SHP77 (cell line): ENCODE results near the gene SYT1.

ENCODE experiments used
- DNase-seq, 2 experiments: peaks; one replicate each; lab custom pipeline; 2025; lab: John Stamatoyannopoulos, UW

SYT1 gene

DNA sequence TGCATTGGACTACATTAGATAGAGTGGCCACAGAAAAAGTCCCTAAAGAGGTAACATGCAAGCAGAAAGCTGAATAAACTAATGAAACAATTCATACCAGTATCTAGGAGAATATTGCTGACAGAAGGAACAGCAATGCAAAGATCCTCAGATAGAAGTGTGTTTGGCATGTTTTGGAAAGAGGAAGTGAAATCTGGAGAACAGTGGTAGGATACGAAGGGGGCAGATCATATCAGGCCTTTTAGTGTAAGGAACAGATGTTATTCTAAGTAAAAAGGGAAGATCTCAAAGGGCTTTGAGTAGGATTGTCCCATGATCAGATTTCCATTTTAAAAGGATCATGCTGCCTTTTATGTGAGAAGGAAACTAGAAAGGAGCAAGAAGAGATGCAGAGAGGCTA lies 483.3 kb downstream of the SYT1 start:
- no peak for DNase-seq

DNA sequence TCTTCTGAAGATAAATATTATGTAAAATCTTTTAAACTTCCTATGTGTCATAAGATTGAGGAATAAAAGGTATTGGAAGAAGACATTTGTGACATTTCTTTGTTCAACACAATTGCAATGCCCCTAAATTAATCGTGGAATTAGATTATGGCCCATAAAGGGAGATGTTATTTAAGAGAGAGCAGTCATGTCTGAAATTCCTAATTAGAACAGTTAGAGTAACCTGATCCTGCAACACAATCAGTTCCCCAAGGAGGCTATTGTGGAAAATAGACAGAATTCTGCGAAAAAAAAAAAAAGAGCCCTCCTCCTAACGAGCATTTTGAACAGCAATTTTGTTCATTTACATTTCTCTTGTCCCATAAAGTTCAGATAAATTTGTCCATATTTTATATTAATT lies 486.7 kb downstream of the SYT1 start:
- no peak for DNase-seq

DNA sequence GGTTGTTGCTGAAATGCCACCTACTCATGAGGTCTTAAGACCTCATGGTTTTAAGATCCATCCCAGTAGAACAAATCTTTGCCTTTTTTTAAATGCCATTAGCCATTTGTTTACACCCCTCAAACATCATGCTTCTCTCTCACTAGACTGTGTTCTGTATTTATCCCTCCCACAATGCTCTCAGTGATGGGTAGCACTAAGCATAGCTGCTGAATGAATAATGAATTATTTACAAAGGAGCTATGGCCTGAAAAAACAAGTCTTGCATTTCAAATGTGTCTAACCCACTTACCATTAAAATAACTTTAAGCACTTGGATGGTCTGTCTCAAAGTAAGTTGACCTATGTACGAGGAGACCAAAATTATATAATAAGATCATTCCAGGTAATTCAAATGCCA lies 491.6 kb downstream of the SYT1 start:
- no peak for DNase-seq

DNA sequence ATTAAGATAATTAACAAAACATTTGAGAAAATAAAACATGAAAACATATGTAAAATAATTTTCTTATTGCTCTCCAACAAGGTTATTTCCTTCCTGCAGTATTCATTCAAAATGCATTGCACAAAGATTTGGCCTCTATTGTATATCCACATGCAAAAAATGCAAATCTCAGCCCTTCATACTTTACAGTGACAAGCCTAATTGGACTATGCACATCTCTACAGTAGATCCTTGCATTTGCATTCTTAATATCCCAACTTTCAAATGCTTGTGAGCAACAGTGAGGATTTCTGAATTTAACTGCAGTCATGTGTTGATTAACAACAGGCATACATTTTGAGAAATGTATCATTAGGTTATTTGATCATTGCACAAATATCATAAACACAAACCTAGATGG lies 492.5 kb downstream of the SYT1 start:
- no peak for DNase-seq

DNA sequence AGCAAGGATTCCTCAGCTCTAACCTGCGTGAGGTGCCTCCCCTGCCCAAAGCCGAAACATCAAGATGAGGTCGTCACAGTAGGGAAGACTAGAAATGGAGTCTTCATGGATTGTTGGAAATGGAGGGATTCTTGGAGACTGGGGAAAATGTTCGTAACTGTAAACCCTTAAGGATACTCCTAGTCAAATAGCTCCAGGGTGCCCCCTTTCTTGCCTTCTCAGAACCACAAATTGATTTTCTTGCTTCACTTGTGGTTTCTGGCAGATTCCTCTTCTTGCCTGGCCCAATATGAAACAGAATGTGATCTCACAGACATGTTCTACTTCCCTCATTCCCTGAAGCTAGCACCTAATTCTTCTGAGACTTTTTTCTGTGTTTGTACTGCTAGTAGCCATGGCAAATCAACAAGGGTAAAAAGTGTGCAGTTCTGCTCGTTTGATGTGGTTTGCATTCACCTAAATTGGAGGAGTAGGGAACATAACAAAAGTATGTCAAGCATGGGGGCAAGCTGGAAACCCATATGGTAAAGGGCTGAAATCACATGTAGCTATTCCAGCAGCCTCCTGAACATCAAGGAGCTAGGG lies 494.2 kb downstream of the SYT1 start:
- no peak for DNase-seq

DNA sequence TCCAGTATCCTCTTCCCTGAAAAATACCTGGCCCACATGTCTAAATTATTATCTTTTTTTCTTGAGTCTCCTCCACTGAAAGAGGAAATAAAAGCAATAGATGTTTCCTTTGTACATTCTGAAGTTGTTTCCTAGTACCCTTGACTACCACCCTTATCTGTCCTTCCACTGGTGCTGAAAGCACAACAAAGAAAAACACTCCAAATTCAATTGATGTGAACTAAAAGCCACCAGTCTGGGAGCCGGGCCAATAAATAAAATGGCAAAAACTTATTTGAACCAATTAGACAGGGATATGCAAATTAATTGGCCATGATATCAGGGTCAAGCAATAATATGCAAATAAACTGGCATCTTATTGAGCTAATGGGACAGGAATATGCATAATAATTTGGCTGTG lies 495.7 kb downstream of the SYT1 start:
- no peak for DNase-seq

DNA sequence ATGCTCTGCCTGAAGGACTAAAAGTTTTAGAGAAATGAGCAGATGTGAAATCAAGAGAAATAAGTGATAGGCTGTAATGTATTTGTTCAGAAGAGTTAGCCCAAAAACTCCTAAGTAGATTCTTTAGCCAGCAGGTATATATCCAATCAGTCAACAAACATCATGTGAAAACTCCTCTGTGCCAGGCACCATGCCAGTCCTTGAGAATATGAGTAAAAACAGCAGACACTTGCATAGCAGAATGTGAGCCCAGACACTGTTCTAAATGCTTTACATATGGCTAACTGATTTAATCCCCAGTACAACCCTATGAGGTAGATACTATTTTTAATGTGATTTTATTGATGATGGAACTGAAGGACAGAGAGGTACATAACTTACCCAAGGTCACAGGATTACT lies 496.4 kb downstream of the SYT1 start:
- DNase-seq, result no peak

DNA sequence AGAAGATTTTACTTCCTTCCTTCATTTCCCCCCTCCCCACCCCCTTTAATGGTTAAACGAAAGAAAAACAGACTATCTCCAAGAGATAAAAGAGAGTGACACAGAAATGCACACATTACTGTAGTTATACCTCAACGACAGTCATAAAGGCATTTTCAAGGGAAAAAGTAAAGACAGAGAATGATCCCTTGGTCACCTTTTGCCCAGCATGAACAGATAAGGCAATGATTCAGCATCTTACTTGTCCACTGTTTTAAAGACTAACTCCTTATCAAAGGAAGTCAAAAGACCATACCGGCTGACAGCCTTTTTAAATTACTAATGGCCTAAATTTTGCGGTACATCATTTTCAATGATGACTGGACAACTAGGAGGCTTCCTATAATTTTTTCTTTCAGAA lies 499.6 kb downstream of the SYT1 start:
- DNase-seq, result no peak

DNA sequence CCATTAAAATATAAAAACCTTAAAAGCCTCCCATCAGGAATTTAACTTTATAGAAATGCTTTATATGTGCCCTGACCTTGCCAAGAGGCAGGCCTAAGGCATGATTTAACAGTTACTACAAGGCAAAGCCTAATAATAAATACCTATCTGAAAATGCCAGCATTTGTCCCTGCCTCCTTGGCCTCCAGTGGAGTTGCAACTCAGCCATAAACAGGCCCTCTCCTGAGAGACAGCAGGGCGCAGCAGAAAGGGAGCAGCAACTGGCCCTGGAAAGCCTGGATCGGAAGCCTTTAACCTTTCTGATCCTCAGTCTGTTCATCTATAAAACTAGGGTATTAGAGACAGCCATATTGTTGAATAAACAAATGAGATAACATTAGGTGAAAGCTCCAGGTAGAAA lies 501.8 kb downstream of the SYT1 start:
- DNase-seq, result no peak

DNA sequence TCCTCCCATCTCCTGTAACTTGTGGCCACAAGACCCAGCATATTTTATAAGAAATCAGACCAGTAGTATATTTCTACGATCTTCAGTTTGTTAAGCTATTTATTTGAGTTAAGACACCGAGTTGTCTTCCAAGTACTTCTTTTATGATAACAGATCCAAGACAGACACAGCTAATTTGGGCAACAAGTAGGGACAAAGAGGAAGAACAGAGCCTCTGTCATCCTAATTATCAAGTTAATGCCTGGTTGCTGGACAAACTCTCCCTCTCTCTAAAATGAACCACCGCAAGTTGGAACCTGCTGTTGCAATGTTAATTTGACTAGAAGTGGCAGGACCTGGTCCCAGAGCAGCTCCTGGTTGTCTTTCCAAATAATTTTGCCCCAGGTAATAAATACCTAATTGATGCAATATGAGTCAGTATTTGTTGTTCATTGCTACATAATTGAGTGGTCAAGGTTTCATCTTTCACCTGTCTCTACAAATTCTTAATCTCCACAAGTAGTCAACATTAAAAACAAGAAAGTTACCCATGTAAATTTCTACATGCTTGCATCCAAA lies 502.5 kb downstream of the SYT1 start:
- no peak for DNase-seq

DNA sequence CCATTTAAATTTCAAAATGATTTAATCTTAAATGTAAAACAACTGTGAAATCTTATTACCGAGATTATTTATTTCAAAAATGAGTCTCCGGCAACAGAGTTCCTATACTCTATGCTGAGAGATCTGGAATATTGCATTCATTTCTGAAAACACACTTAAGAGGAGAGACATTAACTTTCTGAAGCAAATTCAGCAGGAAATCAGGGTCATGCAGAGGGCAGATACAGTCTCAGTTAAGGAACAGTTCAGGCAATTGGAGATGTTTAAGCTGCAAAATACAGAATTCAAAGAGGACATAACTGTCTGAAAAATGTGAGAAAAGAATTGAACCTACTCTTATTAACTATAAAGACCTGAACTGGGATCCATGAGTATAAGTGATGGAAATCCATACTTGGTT lies 505.4 kb downstream of the SYT1 start:
- no peak for DNase-seq

DNA sequence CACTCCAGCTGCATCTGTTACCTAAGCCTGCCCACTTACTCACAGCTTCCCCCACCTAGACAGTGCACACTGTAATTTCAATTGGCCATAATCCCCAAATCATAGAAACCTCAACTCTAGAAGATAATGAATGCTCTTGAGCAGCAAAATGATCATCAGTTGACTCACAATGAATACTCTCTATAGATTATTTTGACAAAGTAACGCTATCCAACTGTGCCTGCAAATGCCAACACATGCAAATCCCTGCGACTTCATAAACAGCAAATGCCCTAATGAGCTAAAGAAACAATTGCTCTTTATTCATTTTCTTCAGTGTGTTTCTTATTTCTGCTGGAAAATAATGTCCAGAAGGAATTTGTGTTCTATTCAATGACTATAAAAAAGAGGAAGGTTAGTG lies 506.7 kb downstream of the SYT1 start:
- no peak for DNase-seq

DNA sequence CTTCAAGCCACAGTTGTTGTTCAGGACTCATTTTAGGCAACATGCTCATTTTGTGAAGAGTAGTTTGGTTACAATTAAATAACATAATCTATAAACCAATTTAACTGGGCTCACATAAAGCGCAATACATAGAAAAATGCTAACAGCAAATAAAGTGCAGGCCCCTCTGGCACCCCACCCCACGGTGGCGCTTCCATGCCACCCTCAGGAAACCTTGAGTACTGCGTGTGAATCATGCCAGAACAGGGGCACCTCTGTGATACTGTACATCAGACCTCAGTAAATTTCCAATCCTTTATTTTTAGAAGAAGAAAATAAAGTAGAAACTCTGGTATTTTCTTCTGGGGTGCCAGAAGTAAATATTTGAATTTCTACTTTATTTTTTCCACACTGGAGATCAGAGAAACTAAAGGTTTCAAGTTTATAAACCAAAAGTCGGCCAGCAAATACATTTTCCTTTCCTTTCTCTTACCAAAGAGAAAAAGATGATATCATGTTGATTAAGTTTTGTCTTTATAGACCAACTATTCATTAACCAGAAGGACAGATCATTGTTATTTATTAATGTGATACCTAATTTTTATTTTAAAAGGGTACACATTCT lies 509.4 kb downstream of the SYT1 start:
- peak in 1 of 2 experiments; percentile 12 for DNase-seq

DNA sequence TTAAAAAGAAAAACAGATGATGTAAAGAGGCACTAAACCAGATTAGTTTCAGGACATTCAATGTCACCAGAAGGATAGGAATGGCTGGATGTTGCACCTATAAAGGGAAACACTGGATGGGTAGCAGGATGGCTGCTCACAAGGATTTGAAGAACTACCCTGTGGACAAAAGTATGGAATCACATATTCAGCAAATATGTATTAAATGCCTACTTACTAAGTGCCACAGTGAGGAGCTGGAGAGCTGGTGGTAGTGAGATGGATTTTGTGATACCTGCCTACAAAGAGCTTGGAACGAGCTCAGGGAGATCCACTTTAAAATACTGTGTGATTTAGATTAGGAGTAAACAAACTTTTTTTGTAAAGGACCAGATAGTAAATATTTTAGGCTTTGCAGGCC lies 510.0 kb downstream of the SYT1 start:
- DNase-seq, result no peak

DNA sequence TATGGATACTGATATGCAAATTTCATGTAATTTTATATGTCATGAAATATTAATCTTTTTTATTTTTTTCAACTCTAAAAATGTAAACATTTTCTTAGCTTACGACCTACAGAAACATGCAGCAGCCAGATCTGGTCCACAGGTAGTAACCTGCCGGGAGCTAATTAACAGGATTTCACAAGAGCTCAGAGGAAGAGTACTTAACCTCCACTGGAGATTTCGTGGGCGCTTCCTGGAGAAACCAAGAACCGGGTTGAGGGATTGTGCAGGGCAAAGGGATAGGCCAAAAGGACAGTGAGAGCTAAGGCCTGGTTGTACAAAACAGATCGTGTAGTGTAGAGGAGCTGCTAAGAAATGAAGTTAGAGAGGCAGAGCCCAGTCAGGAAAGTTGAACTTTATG lies 510.5 kb downstream of the SYT1 start:
- no peak for DNase-seq

DNA sequence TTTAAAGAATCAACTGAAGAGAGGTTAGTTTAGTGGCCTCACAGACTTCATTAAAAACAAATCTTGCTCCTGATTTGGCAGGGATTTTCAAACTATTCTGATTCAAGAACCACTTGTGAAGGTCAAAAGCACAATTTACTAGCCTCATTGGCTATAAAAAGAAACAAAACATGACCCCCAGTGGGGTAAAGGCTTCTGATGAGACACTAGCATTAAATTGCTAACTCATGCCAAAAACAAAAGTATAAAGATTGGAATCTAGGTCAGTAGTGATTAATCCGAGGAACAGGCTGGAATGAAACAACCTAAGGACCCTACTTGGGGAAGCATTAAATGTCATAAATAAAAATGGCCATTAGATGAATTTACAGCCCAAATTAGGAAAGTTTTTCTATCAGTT lies 513.9 kb downstream of the SYT1 start:
- no peak for DNase-seq

DNA sequence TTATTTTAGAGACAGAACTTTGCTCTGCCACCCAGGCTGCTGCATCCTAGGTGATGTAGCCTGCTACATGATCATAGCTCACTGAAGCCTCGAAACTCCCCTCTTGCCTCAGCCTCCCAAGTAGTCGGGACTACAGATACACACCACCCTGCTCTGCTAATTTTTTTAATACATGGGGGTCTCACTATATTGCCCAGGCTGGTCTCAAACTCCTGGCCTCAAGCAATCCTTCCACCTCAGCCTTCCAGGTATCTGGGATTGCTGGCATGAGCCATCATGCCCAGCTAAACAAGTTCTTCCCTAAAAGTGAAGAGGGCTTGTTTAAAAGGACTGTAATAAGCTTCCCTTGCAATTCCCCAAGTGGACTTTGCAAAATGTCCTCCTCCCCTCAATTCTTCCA lies 515.8 kb downstream of the SYT1 start:
- no peak for DNase-seq

DNA sequence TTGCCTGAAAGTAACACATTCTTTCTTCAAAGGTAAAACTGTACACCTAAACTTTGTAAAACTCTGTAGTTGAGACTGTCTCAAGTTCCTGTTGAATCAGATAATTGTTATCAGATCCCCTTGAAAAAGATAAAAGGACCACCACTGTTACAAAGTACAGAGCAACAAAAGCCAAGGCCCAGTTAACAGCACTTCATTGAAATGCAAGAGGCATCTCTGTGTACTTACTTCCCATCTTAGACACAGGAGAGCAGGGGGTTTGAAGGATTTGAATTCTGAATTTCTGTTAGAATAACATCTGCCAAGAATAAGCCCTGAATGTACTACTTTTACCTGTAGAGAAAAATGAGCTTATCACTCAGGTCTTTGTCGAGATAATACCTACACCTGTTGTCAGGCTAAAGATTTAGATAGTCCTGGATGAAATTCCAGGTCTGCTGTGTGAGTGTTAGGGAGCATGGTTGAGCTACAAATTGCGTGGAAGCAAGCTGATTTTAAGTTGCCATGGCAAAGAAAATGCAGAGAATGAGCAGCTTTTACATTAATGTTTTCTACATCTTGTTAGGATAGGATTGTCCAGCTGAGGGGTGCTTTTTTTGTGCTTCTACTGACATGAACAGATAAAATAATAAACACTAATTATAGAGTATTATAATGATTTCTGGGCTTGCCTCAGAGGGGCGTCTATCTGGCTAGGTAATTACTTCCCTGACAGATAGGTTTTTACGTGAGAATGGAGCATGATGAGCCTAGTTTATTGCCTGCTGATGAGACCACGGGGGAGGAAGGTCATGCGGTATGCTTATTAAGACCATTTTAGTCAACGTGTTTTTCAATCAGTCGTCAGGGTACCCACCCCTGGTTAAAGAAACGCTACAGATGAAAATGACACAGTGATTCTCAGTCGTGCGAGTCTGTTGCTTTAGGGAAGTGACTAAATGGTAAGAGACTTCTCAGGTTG lies 517.0 kb downstream of the SYT1 start:
- DNase-seq, result no peak

DNA sequence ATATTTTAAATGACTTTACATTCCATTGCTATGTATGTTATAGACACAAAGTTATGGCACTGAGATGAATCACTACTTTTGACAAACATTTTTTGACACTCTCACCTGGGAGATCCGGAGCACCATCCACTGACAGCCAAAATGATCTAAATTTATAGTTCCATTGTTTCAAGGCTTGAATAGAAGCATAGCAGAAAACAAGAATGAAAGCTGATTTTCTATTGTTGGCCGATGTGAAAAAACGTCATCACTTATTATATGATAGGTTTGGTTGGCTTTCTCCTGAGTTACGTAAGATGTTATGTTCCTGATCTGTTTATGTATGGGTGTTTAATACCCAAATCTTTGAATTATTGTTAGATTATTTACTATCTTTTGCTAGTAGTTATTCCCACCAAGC lies 520.0 kb downstream of the SYT1 start:
- no peak for DNase-seq

DNA sequence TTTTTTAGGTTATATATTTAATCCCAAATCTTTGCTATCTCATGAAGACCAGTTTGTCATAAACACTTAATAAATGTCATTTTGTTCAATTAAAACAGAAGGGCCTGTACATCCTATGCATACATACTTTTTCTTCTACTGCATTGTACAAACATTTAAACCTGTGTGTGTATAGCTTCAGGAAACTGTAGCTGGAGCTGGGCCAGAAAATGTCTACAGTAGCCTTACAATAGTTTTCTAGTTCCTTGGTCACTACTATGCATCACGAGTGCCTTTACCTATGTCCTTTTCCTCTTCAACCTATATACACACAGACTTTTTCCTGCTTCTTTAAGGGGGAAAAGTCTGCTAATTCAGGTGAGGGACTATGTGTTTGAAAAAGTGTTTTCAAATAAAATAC lies 523.4 kb downstream of the SYT1 start:
- DNase-seq, result no peak

DNA sequence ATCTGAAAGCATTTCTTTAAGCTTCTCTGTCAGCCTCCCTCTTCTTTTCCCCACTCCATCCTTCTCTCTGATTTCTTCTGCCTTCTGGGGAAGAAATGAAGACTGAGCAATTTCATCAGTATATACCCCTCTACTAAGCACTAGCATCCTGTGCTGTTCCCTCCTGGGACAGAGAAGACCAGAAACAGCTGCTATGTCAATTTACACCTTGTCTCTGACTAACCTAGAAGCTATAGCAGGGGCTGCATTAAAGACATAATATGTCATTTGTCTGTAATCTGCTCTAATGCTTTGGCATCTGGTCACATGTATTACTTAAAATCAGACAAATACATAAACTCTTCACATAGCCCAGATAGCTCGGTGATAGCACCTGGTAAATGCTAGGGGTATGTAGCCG lies 529.3 kb downstream of the SYT1 start:
- DNase-seq, result no peak

DNA sequence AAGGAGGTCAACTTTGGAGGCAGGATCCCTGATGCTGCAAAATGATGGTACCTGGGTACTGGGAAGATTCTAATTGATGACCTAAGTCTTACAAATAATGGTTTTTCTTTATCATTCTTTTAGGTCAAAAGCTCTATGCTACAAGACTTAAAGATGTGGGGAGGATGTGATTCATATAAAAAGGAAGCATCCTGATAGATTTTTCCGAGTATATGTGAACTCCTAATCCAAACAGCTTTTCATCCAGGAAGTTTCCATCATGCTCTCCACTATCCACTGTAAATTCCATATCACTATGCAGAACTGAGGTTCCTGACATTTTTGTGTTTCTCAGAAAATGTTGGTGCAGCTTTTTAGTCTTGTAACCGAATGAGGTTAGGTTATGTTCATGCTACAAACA lies 533.0 kb downstream of the SYT1 start:
- DNase-seq, result no peak

DNA sequence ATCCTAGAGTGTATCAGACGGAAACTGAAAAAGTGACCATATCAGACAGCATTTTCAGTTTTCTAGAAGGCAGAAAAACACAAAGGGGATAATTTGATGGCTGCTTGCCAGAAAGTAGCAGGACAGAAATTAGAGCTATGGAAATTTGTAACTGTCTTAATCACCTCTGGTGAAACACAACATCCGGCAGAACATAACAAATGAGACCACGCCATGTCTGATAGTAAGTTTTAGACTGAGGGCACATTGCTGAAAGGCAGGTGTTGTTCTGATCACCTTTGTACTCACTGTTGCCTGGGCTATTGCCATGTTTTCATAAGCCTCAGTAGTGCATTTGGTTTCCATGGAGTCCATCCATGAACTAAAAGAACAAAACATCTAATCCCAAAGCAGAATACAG lies 535.9 kb downstream of the SYT1 start:
- DNase-seq, result no peak
